Adrenal gland (tissue), 12 donors: ENCODE data around the gene MOV10. TPM values are rescaled to one million over a fixed set of nuclear protein-coding genes. Genes with fewer than 3 reads are reported as not detected.

Experiments
- DNase-seq, 7 donors: peaks; one replicate each; pipeline ENCODE4 v3.0.0-alpha.2; 2019 to 2020
- H3K27ac ChIP-seq, 5 donors: fragments of 200-600 bp; sonication (generic) in 4 of 5; 1 replicate in 3 of 5; 2 replicates in 2 of 5; pipeline versions ENCODE4 v1.5.1 to v1.8.0; 2016 to 2020; ENCODE audit warnings: mild to moderate bottlenecking in 1 of 5
- H3K27me3 ChIP-seq: fragments of 200-600 bp; 2 replicates; pipeline ENCODE4 v1.8.0; 2021
- H3K36me3 ChIP-seq, 2 donors: fragments of 200-600 bp; replicated peaks in 1 of 2; 1 replicate in 1 of 2; 2 replicates in 1 of 2; pipeline versions ENCODE4 v1.5.1 to v1.8.0; 2018 to 2022
- H3K4me1 ChIP-seq, 2 donors: fragments of 200-600 bp; replicated peaks in 1 of 2; 1 replicate in 1 of 2; 2 replicates in 1 of 2; pipeline versions ENCODE4 v1.5.1 to v1.8.0; 2018 to 2021
- H3K4me3 ChIP-seq, 4 donors: fragments of 200-600 bp; sonication (generic) in 3 of 4; one replicate each; pipeline ENCODE4 v1.5.1; 2016 to 2018
- H3K9me3 ChIP-seq, 3 donors: fragments of 200-600 bp; sonication (generic) in 1 of 3; replicated peaks in 1 of 3; 1 replicate in 2 of 3; 2 replicates in 1 of 3; pipeline versions ENCODE4 v1.5.1 to v1.8.0; 2016 to 2021
- CTCF ChIP-seq, 6 experiments: fragments of 450-650 bp in 4 of 6; fragments of 200-600 bp in 2 of 6; sonication (generic) in 1 of 6; IDR thresholded peaks; 1 replicate in 5 of 6; 2 replicates in 1 of 6; pipeline versions ENCODE4 v1.5.1 to v1.8.0; 2016 to 2021; ENCODE audit warnings: antibody characterized with exemption in 6 of 6, mild to moderate bottlenecking in 2 of 6, moderate library complexity in 1 of 6
- POLR2A ChIP-seq, 2 donors: fragments of 450-650 bp; IDR thresholded peaks; one replicate each; pipeline ENCODE4 v1.6.1; 2017; ENCODE audit warnings: antibody characterized with exemption in 2 of 2, mild to moderate bottlenecking in 2 of 2, moderate library complexity in 1 of 2
- WGBS, 4 donors: extraction: QIAGEN DNeasy Blood & Tissue Kit in 2 of 4; methylation state at CpG; one replicate each; pipeline versions ENCODE4 v1.1.5 to v1.1.7; 2013 to 2017; 5-methylcytosine and 5-hydroxymethylcytosine counted together
- intact Hi-C, 2 donors: fragments of 100-400 bp; cut with DNase I; formaldehyde crosslinking; loops; one replicate each; pipeline versions ENCODE4 v1.14.1 to v1.15.0; 2022 to 2023
- polyA plus RNA-seq, 3 donors: library from polyadenylated mRNA; stranded (reverse); fragments of 200-250 nt in 2 of 3; fragments of 350-450 nt in 1 of 3; fragmentation: Illumina TruSeq in 1 of 3; extraction: RNeasy Lipid Tissue Mini Kit (QIAGEN cat#74804) in 1 of 3; gene quantifications; one replicate each; pipeline ENCODE4 v1.2.3, GENCODE V29; 2013 to 2014
- total RNA-seq, 9 donors: library from RNA; depleted of rRNA in 4 of 9; stranded (reverse); fragments of >200 nt in 4 of 9; fragments of 120-200 nt in 1 of 9; fragmentation: NEBNext Ultra II Directional in 1 of 9; extraction: Animal tissue kit (Norgen Biotek cat#: 25700) in 1 of 9; gene quantifications; one replicate each; pipeline versions ENCODE4 v1.1.0 to v1.2.4, GENCODE V29; 2013 to 2023
- donor health status: healthy with polysubstance abuse.
- donor health status: Bipolar disorder and iron deficiency.
- donor health status: DM: yes; HTN: yes; CAD: no.
- donor health status: DM: no; HTN: no; CAD: no.
- donor health status: DM: no; HTN: no; CAD: no.
- donor health status: DM: yes; HTN: yes; CAD: no.

MOV10 gene
- total and polyA plus RNA-seq, 12 donors: 39.1 to 372 (median 70.5) TPM

- Histone ChIP-seq H3K4me3 (no peak overlapping the region), H3K9me3 (no peaks in the 10 kb centered on the region), H3K36me3 (no peaks in the 10 kb centered on the region), H3K27ac (no peak overlapping the region), H3K27me3 (no peaks in the 10 kb centered on the region), H3K4me1 (peaks cover 18 to 24% of the 10 kb centered on the region in 2 donors)
- TF ChIP-seq CTCF (IDR thresholded peaks at IDR 0.05) (no peak), POLR2A (IDR thresholded peaks at IDR 0.05) (no peak)
- intact Hi-C loops: loop anchor here in 1 of 2 donors (5.0 to 10.0 kb wide), 3 partner anchors 93 to 334 kb away; partner anchors contain the start of genes CAPZA1 and ST7L
- DNase-seq: no peak
- WGBS, 4 donors: 78 to 90% (median 82%) methylated on average over 3 of the region's 3 CpGs
Observed at GRCh38 chr1:112710586-112710985, 36.1 kb downstream of the MOV10 start.

GRCh38 chr1:112711041-112711440, 36.6 kb downstream of the MOV10 start:
- 56 to 77% (median 72%) methylated on average over 5 to 7 of the region's 7 CpGs for WGBS, 4 donors
- H3K27ac ChIP-seq: no peak overlapping the region
- no peak for DNase-seq
- no peaks in the 10 kb centered on the region for H3K27me3 ChIP-seq
- H3K9me3 ChIP-seq: no peaks in the 10 kb centered on the region
- H3K36me3 ChIP-seq: no peaks in the 10 kb centered on the region
- intact Hi-C loops: loop anchor here in 1 of 2 donors (5.0 to 10.0 kb wide), 3 partner anchors 94 to 334 kb away; partner anchors contain the start of genes CAPZA1 and ST7L
- TF ChIP-seq CTCF (IDR thresholded peaks at IDR 0.05): no peak
- no peak overlapping the region for H3K4me3 ChIP-seq
- H3K4me1 ChIP-seq: peaks cover 18 to 24% of the 10 kb centered on the region in 2 donors

GRCh38 chr1:112711670-112712069, 37.2 kb downstream of the MOV10 start:
- intact Hi-C loops: loop anchor here in 1 of 2 donors (5.0 to 10.0 kb wide), 3 partner anchors 94 to 333 kb away; partner anchors contain the start of genes CAPZA1 and ST7L
- no peaks in the 10 kb centered on the region for H3K27me3 ChIP-seq
- TF ChIP-seq POLR2A (IDR thresholded peaks at IDR 0.05) (no peak), CTCF (IDR thresholded peaks at IDR 0.05) (no peak)
- WGBS, 4 donors: 78 to 85% (median 85%) methylated on average over 7 to 11 of the region's 11 CpGs
- no peak overlapping the region for H3K4me3 ChIP-seq
- no peak for DNase-seq
- no peaks in the 10 kb centered on the region for H3K9me3 ChIP-seq
- no peaks in the 10 kb centered on the region for H3K36me3 ChIP-seq
- H3K27ac ChIP-seq: no peak overlapping the region
- H3K4me1 ChIP-seq: peaks cover 19 to 24% of the 10 kb centered on the region in 2 donors

GRCh38 chr1:112712191-112712590, 37.7 kb downstream of the MOV10 start:
- Histone ChIP-seq H3K4me3 (no peak overlapping the region), H3K4me1 (peaks cover 19 to 24% of the 10 kb centered on the region in 2 donors), H3K27me3 (no peaks in the 10 kb centered on the region), H3K9me3 (no peaks in the 10 kb centered on the region), H3K36me3 (no peaks in the 10 kb centered on the region), H3K27ac (no peak overlapping the region)
- intact Hi-C loops: loop anchor here in 1 of 2 donors (5.0 to 10.0 kb wide), 3 partner anchors 95 to 333 kb away; partner anchors contain the start of genes CAPZA1 and ST7L
- TF ChIP-seq POLR2A (IDR thresholded peaks at IDR 0.05) (no peak), CTCF (IDR thresholded peaks at IDR 0.05) (no peak)
- no peak for DNase-seq
- WGBS, 4 donors: 85 to 93% (median 90%) methylated on average over 6 to 7 of the region's 7 CpGs
